ENCODE measurements around the gene MAD1L1.

GRCh38 chr7:2233926-2234325 is 1.2 kb upstream of the MAD1L1 start:
- TF ChIP-seq ZNF266 (tag by site-specific recombination; IDR thresholded peaks at IDR 0.05; ENCODE audit: low read depth): no peak
- TF ChIP-seq ZNF544 (tag by site-specific recombination; IDR thresholded peaks at IDR 0.05): no peak
- TF ChIP-seq GFI1B (tag by site-specific recombination; IDR thresholded peaks at IDR 0.05): no peak
- no peak for TF ChIP-seq HOXC10 (CRISPR knock-in tag; IDR thresholded peaks at IDR 0.05)
- TF ChIP-seq ZNF398 (tag by site-specific recombination; IDR thresholded peaks at IDR 0.05): no peak
- TF ChIP-seq CTCF (tag by site-specific recombination; IDR thresholded peaks at IDR 0.05): no peak
- TF ChIP-seq ZBTB1 (tag by site-specific recombination; IDR thresholded peaks at IDR 0.05): no peak
- TF ChIP-seq ZBTB44 (tag by site-specific recombination; IDR thresholded peaks at IDR 0.05): no peak
- no peak for TF ChIP-seq SETDB1 (IDR thresholded peaks at IDR 0.05; ENCODE audit: insufficient read length, low read length)
- no peak for TF ChIP-seq ZNF184 (tag by site-specific recombination; IDR thresholded peaks at IDR 0.05)
- 0 out of 2 replicates have a peak, but pooled peaks have one; percentile 46 for TF ChIP-seq REST (tag by site-specific recombination; IDR thresholded peaks at IDR 0.05)

All from HEK293 (cell line).